ENCODE data around the gene GUCY1A1. TPM values are rescaled to one million over a fixed set of nuclear protein-coding genes. Genes with fewer than 3 reads are reported as not detected.

GUCY1A1 gene
- total RNA-seq, 1 donor from 2014 or later, result 0.79 TPM

DNA sequence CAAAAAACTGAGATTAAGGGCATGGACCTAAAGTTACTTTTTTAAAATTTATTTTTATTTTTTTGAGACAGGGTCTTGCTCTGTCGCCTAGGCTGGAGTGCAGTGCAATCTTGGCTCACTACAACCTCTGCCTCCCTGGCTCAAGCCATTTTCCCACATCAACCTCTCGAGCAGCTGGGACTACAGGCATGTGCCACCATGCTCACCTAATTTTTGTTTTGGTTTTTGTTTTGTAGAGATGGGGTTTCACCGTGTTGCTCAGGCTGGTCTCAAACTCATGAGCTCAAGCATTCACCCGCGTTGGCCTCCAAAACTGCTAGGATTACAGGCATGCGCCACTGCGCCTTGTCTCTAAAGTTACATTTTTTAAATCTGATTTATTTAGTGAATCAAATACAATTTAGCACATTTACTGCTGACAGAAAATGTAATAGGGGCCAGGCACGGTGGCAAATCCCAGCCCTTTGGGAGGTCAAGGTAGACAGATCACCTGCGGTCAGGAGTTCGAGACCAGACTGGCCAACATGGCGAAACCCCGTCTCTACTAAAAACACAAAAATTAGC is 38.3 kb downstream of the GUCY1A1 start:
- Histone ChIP-seq H3K27me3 (ENCODE audit: control insufficient read depth, insufficient read depth, low read length) (no peaks in the 10 kb centered on the region), H3K4me3 (ENCODE audit: low read depth, low read length) (no peak overlapping the region), H3K36me3 (ENCODE audit: control insufficient read depth, insufficient read depth, low read length) (no peaks in the 10 kb centered on the region)
- TF ChIP-seq, protein P1, sequence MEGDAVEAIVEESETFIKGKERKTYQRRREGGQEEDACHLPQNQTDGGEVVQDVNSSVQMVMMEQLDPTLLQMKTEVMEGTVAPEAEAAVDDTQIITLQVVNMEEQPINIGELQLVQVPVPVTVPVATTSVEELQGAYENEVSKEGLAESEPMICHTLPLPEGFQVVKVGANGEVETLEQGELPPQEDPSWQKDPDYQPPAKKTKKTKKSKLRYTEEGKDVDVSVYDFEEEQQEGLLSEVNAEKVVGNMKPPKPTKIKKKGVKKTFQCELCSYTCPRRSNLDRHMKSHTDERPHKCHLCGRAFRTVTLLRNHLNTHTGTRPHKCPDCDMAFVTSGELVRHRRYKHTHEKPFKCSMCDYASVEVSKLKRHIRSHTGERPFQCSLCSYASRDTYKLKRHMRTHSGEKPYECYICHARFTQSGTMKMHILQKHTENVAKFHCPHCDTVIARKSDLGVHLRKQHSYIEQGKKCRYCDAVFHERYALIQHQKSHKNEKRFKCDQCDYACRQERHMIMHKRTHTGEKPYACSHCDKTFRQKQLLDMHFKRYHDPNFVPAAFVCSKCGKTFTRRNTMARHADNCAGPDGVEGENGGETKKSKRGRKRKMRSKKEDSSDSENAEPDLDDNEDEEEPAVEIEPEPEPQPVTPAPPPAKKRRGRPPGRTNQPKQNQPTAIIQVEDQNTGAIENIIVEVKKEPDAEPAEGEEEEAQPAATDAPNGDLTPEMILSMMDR (IDR thresholded peaks at IDR 0.05; ENCODE audit: insufficient read depth, low read length, severe bottlenecking), result no peak
- DNase-seq (ENCODE audit: low read depth), result no peak
- no peak for FAIRE-seq

DNA sequence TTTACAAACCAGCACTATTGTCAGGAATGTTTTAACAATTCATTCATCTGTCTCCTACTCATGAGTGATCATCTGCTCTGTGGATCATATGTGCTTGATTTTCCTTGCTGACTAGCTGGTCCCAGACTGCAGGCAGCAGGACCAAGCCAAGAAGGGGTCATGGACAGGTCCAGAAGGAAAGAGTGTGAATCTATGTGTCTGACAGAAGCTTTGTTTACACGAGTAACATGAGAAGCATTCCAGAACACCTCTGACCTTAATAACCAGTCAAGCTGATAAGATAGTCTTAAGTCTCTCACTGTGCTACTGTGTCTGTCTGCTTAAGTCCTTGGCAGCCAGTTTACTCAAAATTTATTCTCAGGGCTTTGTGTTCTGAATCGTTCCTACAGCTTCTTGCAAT is 39.0 kb downstream of the GUCY1A1 start:
- FAIRE-seq, result no peak

DNA sequence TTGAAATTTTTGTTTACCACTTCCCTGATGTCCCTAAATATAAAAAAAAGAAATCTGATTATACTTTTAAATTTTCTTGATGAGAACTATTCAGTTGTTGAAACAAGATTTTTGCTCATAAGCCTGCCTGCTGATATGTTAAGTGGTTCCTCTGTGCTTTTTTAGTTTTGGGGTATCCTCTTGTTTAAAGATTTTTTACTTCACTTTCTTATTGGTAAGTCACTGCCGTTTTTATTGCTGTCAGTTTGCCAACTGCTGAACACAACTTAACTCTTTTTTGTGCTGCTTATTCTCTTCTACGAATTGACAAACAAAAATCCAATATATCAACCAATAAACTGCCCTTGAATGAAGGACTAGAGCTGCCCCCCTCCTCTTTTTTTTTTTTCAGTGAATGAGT is 39.5 kb downstream of the GUCY1A1 start:
- Histone ChIP-seq H3K27me3 (ENCODE audit: control insufficient read depth, insufficient read depth, low read length) (no peaks in the 10 kb centered on the region), H3K4me3 (ENCODE audit: low read depth, low read length) (no peak overlapping the region), H3K36me3 (ENCODE audit: control insufficient read depth, insufficient read depth, low read length) (no peaks in the 10 kb centered on the region)
- FAIRE-seq (no peak), DNase-seq (ENCODE audit: low read depth) (no peak)
- TF ChIP-seq, protein P1 (IDR thresholded peaks at IDR 0.05; ENCODE audit: insufficient read depth, low read length, severe bottlenecking), result no peak

More for the DNA sequence above, 39.0 kb downstream of the GUCY1A1 start:
- Histone ChIP-seq H3K4me3 (ENCODE audit: low read depth, low read length) (no peak overlapping the region), H3K36me3 (ENCODE audit: control insufficient read depth, insufficient read depth, low read length) (no peaks in the 10 kb centered on the region), H3K27me3 (ENCODE audit: control insufficient read depth, insufficient read depth, low read length) (no peaks in the 10 kb centered on the region)
- TF ChIP-seq, protein P1 (IDR thresholded peaks at IDR 0.05; ENCODE audit: insufficient read depth, low read length, severe bottlenecking), result no peak
- no peak for DNase-seq (ENCODE audit: low read depth)

DNA sequence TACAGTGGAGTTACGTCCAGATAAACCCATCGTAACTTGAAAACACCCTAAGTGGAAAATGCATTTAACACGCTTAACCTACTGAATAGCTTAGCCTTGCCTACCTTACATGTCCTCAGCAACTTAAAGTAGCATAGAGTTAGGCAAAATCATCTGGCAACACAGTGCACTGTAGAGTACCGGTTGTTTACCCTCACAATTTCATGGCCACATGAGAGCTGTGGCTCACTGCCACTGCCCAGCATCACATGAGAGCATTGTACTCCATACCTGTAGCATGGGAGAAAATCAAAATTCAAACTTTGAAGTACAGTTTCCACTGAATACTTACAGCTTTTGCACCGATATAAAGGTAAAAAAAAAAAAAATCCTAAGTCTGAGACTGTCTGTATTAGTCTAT is 40.6 kb downstream of the GUCY1A1 start:
- no peak overlapping the region for H3K4me3 ChIP-seq (ENCODE audit: low read depth, low read length)
- no peaks in the 10 kb centered on the region for H3K36me3 ChIP-seq (ENCODE audit: control insufficient read depth, insufficient read depth, low read length)
- FAIRE-seq (no peak), DNase-seq (ENCODE audit: low read depth) (no peak)
- TF ChIP-seq, protein P1 (IDR thresholded peaks at IDR 0.05; ENCODE audit: insufficient read depth, low read length, severe bottlenecking), result no peak
- H3K27me3 ChIP-seq (ENCODE audit: control insufficient read depth, insufficient read depth, low read length), result no peaks in the 10 kb centered on the region

DNA sequence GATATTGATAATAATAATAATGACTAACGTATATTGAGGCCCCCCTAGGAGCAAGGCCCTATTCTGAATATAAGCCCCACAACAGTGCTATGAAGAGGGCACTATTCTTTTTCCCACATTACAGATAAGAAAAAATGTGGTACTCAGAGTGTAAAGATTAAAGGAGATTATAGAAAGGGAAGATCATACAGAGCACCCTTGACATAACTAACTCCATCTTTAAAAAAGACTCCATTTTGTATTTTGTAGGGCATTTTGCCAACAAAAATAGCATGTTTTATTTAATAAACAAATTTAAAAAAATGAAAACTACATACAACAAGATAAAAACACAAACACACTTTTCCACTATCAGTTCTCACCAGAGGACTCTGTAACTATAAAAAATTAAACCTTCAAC is 42.1 kb downstream of the GUCY1A1 start:
- Histone ChIP-seq H3K36me3 (ENCODE audit: control insufficient read depth, insufficient read depth, low read length) (no peaks in the 10 kb centered on the region), H3K27me3 (ENCODE audit: control insufficient read depth, insufficient read depth, low read length) (no peaks in the 10 kb centered on the region), H3K4me3 (ENCODE audit: low read depth, low read length) (no peak overlapping the region)
- FAIRE-seq (no peak), DNase-seq (ENCODE audit: low read depth) (no peak)
- TF ChIP-seq, protein P1 (IDR thresholded peaks at IDR 0.05; ENCODE audit: insufficient read depth, low read length, severe bottlenecking), result no peak

DNA sequence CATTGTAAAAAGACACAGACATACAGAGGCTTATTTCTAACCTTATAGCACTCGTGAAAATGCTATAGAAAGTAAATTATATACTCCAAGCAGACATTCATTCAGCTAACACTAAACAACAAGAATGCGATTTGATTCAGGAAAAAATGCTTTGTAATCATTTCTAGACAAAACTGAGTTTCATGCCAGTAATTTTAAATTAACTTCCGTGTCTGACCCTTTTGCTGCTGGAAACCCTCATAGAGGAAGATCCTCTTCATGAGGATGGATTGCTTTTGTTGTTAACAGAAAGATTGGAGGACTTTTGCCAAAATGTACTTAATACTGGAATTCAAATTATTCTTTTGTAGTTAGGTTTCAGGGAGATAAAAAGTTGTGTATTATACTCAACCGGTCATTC is 43.3 kb downstream of the GUCY1A1 start:
- DNase-seq (ENCODE audit: low read depth) (no peak), FAIRE-seq (no peak)
- no peaks in the 10 kb centered on the region for H3K27me3 ChIP-seq (ENCODE audit: control insufficient read depth, insufficient read depth, low read length)
- no peak overlapping the region for H3K4me3 ChIP-seq (ENCODE audit: low read depth, low read length)
- no peaks in the 10 kb centered on the region for H3K36me3 ChIP-seq (ENCODE audit: control insufficient read depth, insufficient read depth, low read length)
- TF ChIP-seq, protein P1 (IDR thresholded peaks at IDR 0.05; ENCODE audit: insufficient read depth, low read length, severe bottlenecking), result no peak

Data from bronchial epithelial cell (primary cell).